ENCODE measurements around the gene USP12.
A peak's percentile ranks its signal among the peaks of the same experiment; 100 is the strongest.

USP12 gene

DNA sequence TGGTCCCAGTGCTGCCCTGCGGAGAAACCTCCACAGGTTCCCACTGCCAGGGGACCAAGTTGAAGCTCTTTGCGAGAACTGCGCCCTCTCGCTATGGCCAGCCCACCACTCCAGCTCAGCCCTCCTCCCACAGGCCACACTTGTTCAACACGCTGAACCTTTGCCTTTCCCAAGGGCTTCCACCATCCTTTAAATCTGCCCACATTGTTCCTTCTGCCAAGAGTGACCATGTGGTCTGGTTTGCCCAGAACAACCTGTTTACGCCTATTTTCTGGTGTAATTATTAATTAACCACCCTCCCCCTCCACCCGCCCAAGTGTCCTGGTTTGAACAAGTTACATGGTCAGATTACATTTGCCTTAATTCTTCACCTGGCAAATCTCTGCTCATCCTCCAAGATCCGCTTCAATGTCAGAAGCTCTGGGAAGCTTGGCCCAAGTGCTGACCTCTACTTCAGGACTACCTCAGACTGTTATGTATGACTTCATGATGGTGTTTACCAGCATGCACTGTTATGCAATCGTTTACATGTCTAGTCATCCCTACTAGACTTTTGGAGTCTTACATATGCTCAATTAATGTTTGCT, 12.0 kb upstream of the USP12 start:
- no peak for DNase-seq (ENCODE audit: low read depth in 2 of 2)

- no peak for DNase-seq (ENCODE audit: low read depth in 2 of 2)
These were observed 11.4 kb upstream of the USP12 start for GRCh38 chr13:27182844-27183497.

- DNase-seq (ENCODE audit: low read depth in 2 of 2), result no peak
These were observed 10.4 kb upstream of the USP12 start for GRCh38 chr13:27182054-27182453.

DNA sequence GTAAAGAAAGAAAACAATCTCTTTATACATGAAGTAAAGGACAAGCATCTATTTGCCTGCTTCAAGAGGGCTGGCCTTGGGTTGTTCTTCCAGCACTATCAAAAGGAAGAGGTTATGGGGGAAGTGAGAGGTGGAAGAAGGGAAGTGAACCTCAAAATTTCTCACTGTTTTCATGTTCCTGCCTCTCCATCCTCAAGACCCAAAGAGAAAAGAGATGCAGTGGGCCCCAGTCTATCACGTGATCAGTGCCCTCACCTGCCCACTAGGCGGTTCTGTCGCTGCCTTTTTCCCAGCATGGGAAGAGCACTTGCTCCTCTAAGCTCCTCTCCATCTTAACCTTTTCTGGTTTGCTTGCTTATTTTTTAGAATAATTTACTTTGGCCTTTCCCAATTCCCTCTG, 6.2 kb upstream of the USP12 start:
- DNase-seq (ENCODE audit: low read depth in 2 of 2), result no peak

GRCh38 chr13:27176470-27177410, 5.1 kb upstream of the USP12 start:
- DNase-seq (ENCODE audit: low read depth in 2 of 2), result no peak

GRCh38 chr13:27174766-27175455, 3.3 kb upstream of the USP12 start:
- DNase-seq (ENCODE audit: low read depth in 2 of 2), result no peak

DNA sequence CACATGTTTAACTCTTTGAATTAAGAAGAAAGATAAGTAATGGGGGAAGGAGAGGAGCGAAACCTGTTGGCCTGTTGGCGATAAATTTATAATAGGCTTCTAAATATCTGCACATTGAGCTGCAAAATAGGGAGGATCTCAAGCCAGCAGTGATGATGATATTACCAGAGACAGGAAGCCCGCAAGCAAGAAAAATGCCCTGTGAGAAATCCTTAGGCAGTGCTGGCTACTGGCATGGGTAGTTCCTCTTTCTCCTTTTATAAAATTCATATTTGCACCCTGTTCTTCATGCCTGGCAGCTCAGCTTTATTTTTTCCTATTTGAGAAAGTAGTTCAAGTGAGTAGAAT, 858 bp upstream of the USP12 start:
- DNase-seq (ENCODE audit: low read depth in 2 of 2), result no peak

DNA sequence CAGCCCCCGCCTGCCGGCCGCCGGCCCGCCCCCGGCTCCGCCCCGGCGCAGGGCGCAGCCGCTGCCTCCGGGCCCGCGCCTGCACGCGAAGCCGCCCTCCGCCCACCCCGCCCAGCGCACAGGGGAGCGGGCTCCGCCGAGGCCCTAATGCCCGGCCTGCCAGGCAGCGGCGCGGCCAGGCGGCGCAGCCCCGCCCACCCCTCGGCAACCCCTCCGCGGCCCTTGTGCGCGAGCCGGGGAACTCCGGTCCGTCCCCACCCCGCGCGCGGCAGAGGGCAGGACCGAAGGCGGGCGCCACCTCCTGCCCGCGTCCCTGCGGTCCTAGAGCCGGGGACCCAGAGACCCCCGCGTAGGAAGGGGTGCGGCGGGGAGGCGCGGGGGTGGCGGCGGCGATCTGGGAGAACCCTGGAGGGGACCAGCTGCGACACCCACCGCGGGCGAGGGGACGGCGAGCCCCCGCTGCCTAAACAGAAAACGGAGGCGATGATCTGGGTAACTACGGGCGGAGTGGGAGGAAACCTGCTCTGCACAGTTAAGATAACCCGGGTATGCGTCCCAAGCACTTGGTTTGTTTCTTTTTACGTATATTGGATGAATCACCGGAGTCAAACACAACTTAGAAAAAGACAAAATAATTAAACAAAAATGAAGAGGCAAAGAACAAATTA, 350 bp upstream of the USP12 start:
- peak; percentile 90 to 94 for DNase-seq (ENCODE audit: low read depth in 2 of 2)

- DNase-seq (ENCODE audit: low read depth in 2 of 2), result no peak
These were observed 931 bp downstream of the USP12 start for GRCh38 chr13:27170516-27171243.

- DNase-seq (ENCODE audit: low read depth in 2 of 2), result no peak
These were observed 1.4 kb downstream of the USP12 start for GRCh38 chr13:27170221-27170515.

- DNase-seq (ENCODE audit: low read depth in 2 of 2), result no peak
These were observed 2.5 kb downstream of the USP12 start for GRCh38 chr13:27168906-27169657.

DNA sequence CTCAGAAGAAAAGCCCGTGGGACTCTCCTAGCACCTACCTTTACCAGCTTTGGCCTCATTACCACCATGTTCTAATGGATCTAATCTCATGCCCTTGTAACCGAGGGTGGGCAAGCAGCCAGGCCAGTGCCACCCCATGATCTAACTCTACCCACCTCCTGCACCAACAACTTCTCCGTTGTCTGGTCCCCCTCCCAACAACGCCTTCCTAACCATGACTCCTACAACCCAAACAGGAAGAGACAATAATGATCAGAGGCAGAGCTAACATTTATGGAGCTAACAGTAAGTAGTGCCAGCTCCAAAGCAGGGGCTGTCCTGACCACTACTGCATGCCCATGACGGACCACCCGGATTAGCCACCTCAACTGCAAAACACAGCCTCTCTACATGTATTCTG, 3.5 kb downstream of the USP12 start:
- no peak for DNase-seq (ENCODE audit: low read depth in 2 of 2)

GRCh38 chr13:27166313-27166712, 5.3 kb downstream of the USP12 start:
- no peak for DNase-seq (ENCODE audit: low read depth in 2 of 2)

- DNase-seq (ENCODE audit: low read depth in 2 of 2), result no peak
These were observed 9.6 kb downstream of the USP12 start for GRCh38 chr13:27161980-27162379.

DNA sequence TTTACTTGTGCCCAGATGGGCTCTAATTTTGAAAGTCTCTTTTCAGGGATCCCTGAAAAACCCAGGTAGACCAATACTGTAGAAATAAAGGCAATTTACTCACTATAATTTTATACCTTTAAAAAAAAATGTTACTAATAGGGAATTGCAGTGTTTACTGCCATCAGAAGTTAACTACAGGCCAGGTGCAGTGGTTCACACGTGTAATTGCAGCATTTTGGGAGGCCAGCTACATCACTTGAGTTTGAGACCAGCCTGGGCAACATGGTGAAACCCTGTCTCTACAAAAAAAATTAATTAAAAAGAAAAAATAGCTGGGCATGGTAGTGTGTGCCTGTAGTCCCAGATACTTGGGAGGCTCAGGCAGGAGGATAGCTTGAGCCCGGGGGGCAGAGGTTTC, 10.2 kb downstream of the USP12 start:
- DNase-seq (ENCODE audit: low read depth in 2 of 2), result no peak

DNA sequence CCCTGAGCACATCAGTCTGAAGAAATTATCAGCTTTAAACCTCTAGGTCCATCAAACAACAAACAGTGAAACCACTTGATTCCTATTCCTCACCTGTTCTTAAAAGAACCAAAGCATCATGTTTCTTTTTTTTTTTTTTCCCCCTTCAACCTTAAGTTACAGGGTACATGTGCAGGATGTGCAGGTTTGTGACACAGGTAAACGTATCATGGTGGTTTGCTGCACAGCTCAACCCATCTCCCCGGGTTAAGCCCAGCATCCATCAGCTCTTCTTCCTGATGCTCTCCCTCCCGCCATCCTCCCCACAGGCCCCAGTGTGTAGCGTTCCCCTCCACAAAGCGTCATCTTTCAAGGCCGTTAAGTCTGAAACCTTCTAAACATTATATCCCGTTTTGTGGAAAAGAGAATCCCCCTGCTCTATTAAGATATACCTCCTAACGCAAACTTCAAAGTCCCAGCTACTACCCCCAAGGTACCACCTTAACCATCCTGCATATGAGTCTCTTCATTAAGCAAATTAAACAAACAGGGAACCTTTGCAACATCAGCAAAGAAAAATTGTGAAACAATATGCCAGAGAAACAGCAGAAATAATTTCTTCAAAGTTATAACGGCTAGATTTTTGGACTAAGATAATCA, 10.8 kb downstream of the USP12 start:
- DNase-seq (ENCODE audit: low read depth in 2 of 2), result no peak

- no peak for DNase-seq (ENCODE audit: low read depth in 2 of 2)
These were observed 11.6 kb downstream of the USP12 start for GRCh38 chr13:27159806-27160563.

GRCh38 chr13:27158335-27158734, 13.3 kb downstream of the USP12 start:
- no peak for DNase-seq (ENCODE audit: low read depth in 2 of 2)

Measured in stimulated activated CD8-positive, alpha-beta memory T cell treated with anti-CD3 and anti-CD28 coated beads, Interleukin-15, amount 100 ng/mL, for 48 hours (primary cell).